Gastroesophageal sphincter (tissue), 3 donors: Measurements from ENCODE around the gene MYOM1.

Experiments
- EP300 ChIP-seq: sonication (generic); formaldehyde crosslinking; IDR thresholded peaks from one replicate; pipeline ENCODE4 v1.6.1; 2017; ENCODE audit warnings: antibody characterized with exemption, mild to moderate bottlenecking
- POLR2A ChIP-seq, 2 donors: fragments of 450-650 bp; IDR thresholded peaks; one replicate each; pipeline ENCODE4 v1.6.1; 2017; ENCODE audit warnings: antibody characterized with exemption in 2 of 2, mild to moderate bottlenecking in 2 of 2, moderate library complexity in 1 of 2
- POLR2AphosphoS5 ChIP-seq: sonication (generic); formaldehyde crosslinking; IDR thresholded peaks from one replicate; pipeline ENCODE4 v1.6.1; 2017; ENCODE audit warnings: antibody characterized with exemption
- TF ChIP-seq, protein P1 (sequence below), 4 experiments: fragments of 200-600 bp in 2 of 4; fragments of 450-650 bp in 2 of 4; sonication (generic) in 1 of 4; IDR thresholded peaks; one replicate each; pipeline ENCODE4 v1.5.1; 2017 to 2019; ENCODE audit warnings: antibody characterized with exemption in 4 of 4, mild to moderate bottlenecking in 2 of 4, moderate library complexity in 2 of 4

DNA sequence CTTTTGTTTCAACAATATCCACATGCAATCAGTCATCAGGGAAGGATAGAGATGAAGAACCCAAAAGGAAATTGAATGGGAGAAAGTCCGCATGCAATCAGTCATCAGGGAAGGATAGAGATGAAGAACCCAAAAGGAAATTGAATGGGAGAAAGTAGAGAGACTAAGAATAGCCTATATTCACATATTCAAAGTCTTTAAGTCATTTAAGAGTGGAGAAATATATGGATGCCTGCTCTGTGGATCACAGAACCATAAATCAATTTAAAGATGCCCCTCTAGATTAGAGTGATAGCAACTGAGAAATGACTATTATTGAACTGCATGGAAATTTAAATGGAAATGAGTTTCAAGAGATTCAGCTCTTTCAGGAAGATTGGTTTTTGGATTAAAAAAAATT is 116.8 kb downstream of the MYOM1 start:
- TF ChIP-seq, protein P1, sequence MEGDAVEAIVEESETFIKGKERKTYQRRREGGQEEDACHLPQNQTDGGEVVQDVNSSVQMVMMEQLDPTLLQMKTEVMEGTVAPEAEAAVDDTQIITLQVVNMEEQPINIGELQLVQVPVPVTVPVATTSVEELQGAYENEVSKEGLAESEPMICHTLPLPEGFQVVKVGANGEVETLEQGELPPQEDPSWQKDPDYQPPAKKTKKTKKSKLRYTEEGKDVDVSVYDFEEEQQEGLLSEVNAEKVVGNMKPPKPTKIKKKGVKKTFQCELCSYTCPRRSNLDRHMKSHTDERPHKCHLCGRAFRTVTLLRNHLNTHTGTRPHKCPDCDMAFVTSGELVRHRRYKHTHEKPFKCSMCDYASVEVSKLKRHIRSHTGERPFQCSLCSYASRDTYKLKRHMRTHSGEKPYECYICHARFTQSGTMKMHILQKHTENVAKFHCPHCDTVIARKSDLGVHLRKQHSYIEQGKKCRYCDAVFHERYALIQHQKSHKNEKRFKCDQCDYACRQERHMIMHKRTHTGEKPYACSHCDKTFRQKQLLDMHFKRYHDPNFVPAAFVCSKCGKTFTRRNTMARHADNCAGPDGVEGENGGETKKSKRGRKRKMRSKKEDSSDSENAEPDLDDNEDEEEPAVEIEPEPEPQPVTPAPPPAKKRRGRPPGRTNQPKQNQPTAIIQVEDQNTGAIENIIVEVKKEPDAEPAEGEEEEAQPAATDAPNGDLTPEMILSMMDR (IDR thresholded peaks at IDR 0.05), result no peak
- TF ChIP-seq POLR2A (IDR thresholded peaks at IDR 0.05), result no peak
- TF ChIP-seq EP300, result no peak
- TF ChIP-seq POLR2AphosphoS5, result no peak
